Ammon's horn (tissue), 1 donor: ENCODE data around the gene ATRAID.
"Not testable (repeated sequence)": the region's sequence is repeated elsewhere in the genome, so short reads cannot be mapped to it uniquely, and the experiment has no call there.

Experiments
- DNase-seq: peaks from one replicate; pipeline ENCODE4 v3.0.0-alpha.2; 2016; ENCODE audit warnings: low spot score

The ATRAID gene

DNA sequence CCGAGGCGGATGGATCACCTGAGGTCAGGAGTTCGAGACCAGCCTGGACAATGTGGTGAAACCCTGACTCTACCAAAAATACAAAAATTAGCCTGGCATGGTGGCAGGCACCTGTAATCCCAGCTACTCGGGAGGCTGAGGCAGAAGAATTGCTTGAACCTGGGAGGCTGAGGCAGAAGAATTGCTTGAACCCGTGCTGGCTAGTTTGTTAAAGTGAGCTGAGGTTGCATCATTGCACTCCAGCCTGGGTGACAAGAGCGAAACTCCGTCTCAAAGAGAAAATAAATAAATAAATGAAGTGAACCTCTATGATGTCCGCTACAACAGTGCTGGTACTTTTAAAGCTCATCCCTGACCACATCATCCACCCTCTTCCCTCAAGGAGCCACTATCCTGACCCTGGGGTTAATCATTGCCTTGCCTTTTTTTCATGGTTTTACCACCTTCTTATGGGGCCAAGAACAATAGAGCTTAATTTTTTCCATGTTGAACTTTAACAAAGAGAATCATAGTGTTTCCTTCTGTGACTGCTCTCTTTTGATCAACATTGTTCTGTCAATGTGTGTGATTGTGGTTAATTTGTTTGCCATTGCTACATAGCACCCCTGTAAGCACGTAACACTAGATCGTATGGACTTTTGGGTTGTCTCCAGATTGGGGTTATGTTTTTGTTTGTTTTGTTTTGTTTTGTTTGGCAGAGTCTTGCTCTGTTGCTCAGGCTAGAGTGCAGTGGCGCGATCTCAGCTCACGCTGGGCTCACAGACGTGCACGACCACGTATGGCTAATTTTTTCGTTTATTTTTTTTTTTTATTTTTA lies 17.1 kb upstream of the ATRAID start:
- DNase-seq = no peak

DNA sequence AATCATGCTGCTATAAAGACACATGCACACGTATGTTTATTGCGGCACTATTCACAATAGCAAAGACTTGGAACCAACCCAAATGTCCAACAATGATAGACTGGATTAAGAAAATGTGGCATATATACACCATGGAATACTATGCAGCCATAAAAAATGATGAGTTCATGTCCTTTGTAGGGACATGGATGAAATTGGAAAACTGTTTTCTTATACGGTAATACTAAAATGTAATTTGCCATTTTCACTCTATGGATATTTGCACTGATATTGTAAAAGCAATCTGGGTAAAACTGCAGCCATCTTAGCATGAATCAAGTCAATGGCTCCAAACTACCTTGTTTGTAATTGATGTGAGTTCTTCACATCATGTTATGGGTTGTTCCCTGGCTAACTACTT lies 16.0 kb upstream of the ATRAID start:
- DNase-seq = not testable (repeated sequence)

DNA sequence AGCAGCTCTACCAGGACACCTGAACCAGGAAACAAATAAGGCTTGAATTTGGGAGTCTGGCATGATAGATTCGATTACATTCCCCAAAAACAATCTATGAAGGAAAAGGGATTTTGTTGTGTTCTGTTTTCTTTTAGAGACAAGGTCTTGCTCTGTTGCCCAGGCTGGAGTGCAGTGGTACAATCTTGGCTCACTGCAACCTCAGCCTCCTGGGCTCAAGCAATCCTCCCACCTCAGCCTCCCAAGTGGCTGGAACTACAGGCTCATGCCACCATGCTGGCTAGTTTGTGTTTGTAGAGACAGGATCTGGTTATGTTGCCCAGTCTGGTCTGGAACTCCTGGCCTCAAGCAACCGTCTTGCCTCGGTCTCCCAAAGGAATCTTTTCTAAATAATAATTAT lies 13.8 kb upstream of the ATRAID start:
- not testable (repeated sequence) for DNase-seq

DNA sequence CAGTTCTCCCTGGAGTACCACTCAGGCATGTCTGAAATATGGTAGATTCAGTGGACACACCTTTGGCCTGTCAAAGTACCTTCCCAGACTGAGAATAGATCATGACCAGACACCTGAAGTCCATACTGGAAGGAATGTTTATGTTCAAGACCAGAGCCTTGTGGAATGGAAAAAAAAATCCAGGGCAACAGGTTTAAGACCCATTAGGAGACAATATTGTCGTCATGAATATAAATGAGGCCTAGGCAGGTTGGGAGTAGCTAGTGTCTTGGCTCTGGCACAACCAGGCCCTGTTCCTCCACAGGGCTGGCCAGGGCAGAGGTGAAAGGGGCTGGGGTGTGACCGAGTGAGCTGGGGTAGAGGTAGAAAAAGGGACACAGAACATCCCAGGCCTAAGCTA lies 13.2 kb upstream of the ATRAID start:
- DNase-seq = no peak

DNA sequence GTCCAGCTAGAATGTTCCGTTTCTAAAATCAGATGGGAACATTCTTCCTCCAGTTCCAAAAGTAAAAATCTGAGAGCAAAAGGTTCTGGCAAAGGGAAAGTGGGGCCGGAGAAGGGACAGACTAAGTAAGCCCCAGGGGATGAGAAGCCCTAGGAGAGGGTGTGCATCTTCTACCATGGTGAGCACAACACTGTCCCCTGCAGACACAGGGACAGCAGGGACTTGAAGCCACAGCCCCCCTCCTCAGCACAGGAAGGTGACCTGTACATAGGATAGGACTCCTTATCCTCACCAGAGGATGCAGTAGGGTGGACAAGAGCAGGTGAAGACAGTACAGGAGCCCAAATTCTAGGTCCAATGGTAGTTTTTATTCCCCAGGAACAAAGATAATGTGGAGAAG lies 12.6 kb upstream of the ATRAID start:
- DNase-seq = no peak

DNA sequence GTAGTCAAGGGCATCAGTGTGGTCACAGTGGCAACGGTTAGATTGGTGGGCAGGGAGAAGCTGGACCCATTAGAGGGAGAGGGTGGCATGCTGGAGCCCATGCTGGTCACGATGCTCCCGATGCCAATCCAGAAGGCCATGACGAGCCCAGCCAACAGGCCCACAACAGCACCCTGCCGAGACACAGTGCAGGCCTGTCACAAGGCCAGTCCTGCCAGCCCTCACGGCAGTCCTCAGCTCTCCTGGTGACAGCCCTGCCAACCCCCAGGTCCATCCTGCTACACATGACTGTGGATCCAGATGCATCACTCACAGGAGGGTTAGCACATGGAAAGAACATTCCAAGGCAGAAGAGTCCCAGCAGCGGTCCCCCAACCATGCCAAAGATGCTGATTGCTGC lies 10.2 kb upstream of the ATRAID start:
- DNase-seq = no peak

DNA sequence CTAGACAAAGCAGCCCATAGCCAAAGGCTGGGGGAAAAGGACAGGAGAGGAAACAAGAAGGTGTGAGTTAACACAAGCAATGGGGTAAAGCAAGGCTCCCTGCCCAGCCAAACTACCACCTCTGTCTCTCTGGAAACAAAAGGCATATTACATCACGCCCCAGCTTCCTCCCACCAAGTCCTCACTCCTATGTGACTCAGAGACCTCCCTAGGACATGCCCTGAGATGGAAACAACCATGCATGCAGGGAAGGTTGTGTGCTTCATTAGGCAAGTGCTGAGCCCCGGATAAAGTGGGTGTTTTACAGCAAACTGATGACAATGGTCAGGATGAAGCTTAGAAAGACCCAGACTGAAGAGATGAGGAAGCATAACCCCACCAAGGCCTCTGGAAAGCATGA lies 9.0 kb upstream of the ATRAID start:
- peak; percentile 13 for DNase-seq

DNA sequence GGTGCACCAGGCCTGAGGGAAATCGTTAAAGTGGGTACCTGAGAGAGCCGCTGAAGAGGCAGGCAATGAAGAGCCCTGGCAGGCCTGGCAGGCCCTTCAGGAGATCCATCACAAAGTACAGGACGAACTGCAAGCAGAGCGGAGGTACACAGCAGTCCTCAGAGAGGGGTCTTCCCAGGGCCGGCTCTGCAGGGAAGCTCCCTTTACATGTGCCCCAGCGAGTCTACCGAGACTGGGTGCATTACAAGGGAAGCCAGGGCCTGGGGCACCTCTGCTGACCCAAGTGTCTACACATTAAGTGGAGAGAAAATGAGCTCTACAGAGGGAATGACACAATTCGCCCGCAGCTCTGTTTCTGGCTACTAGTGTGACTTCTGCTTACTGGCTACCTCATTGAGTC lies 8.1 kb upstream of the ATRAID start:
- no peak for DNase-seq

DNA sequence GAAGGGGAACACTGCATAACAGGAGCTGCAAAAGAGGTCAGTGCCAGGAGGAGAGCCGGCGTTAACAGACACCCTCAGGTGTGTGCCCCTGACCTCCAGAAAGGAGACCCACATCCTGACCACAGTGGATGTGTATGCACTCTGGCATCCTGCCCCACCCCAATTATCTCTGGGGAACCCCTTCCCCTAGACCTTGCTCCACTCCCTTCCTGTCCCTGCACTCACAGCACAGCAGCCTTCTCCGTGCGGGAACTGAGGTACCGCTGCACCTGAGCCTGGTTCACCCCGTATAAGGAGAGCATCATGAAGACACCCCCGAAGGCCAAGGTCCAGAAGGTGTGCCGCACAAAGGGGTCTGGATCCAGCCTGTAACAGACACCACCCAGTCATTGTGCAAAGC lies 7.3 kb upstream of the ATRAID start:
- no peak for DNase-seq

DNA sequence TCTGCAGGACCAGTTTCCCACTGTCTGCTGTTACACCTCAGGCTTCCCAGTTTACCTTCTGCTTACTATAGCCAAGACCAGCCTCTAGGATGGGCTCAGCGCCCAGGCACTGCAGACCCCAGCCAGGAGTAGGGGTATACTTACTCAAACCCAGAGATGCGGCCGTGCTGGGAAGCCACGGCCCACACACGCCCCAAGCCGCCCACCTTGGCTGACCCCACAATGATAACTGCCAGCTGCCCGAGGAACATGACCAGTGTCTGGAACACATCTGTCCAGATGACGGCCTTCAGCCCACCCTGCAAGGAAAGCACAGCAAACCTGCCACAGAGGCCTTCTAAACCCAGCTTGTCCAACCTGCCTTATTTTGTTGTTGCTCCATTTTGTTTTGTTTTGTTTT lies 6.6 kb upstream of the ATRAID start:
- DNase-seq = no peak

DNA sequence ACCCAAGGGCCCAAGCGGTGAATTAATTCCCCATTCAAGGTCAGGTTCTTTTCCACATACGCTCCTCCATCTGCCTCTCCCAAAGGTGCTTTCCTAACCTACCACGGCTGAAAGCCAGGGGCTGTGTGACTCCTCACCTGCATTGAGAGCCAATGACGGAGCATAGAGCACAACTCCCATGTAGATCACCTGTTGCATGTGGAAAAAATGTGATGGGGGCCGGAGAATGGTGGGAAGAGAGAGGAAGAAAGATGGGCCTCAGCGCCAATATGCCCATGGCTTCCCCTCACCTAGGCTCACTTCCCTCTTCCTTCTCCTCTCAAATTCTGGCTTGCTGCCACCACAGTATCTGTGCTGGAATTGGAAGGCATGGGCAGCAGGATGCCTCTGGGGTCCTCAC lies 5.5 kb upstream of the ATRAID start:
- DNase-seq = no peak

DNA sequence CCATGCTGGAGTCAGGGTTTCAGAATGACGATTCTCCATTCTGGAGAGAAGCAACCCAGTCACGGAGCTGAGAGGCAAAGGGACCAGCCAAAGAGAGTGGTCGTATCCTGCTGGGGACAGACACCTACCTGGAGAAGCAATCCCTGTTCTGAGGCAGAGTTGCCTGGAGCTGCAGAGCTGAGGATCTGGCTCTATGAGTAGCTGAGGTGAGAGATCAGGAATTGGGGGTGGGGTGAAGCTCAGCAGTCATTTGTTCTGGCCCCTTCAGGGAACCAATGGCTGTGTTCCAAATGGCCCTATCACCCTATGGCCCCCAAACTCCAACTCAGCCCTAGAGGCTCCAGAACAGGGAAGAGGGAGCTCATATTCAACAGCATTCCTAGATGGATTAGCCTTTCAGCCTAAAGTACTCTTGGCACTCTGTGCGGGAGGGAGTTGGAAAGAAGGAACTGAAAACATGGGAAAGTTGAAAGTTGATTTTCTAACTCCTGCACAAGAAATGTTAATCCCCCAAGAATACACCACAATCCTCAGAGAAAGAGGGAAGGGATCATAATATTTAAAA lies 3.3 kb upstream of the ATRAID start:
- DNase-seq = no peak

DNA sequence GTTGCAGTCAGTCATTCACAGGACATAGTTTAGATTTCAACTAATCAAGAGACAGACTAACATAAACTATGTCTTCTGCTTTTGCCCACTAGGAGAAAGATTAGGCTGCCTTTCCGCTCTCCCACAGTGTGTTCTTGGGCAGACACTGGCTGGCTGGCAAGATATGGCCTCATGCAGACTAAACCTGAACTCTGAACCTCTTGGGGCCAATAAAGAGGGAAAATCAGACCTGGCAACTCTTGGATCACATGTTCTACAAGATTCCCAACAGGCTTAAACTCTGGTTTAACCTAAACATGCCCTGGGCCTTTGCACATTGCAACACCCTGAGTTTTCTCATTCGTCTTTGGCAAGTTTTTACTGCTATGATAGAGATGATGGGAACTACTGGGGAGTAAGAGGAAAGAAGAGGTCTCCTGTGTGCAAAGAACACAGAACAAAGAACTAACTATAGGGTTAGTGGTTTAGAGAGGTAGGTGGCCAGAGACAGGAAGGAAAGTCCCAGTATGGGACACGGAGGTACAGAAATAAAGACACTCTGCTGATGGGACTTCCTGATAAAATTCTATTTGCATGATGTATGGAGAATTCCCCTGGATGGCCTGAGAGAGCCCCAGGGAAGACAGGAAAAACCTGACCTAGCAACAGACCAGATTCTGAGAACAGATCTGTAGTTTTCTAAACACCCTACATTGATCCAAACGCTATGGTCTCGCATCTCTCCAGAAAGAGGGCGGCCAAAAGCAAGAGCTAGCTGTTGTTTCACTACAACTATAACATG lies 2.0 kb upstream of the ATRAID start:
- no peak for DNase-seq

DNA sequence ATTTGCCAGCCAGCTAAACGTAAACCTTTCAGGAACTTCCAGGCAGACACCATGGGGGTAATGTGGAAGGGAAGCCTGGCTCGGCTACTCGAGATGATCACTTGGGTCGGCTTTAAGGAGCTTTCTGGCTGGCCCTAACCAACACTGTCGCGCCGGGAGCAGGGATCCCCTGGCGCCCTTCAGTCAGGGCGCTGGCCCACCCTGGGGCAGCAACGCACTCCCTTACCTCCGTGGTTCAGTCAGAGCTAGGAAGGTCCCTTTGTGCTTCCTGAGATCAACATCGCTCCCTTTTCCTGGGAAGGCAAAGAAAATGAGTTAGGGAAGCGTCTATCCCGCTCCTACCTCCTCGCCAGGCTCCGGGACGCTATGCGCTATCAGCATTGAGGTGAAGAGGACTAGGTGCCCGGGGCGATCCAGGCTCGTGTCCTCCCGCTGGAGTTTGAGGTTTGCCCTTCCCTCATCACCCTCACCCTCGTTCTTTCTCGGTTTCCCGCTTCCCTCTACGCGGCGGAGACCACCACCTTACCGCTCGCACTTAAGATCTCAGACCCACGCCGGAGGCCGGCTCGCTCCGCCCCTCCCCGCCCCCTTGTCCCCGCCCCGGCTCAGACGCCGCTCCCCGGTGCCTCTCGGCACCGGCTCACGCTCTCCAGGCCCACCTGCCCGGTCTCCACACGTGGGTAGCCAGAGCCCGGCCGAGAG lies 449 bp upstream of the ATRAID start:
- DNase-seq = no peak

DNA sequence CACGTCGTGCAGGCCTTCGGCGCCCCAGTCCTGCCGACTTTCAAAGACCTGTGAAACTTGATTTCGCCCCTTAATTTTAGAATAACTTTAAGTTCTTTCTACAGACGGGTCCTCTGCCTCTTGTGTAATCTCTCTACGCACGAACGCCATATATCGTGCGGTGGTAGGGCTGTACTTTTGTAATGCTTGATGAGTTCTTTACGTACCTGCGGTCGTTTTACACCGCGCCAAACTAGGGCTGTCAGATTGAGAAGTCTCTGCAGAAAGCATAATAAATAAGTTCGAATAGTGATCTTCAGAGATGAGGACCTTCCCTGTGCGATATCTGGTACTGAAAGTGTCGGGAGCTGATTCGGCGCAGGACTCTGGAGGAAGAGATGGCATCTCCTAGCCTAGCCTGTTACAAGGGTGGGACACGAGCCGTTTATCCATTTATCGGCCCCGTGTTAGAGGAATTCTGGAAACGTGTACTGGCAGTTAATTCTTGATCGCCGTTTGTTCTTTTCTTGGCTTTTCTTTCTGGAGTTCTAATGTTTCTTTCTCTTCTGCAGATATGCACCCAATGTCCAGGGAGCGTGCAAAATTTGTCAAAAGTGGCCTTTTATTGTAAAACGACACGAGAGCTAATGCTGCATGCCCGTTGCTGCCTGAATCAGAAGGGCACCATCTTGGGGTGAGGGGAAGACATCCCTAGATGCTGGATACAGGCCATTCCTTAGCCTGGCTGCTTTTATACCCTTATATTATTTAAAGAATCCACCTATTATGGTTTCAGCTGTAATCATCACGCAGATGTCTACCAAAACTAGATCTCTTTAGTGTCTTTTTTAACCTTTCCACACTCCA lies 1.0 kb downstream of the ATRAID start:
- no peak for DNase-seq

DNA sequence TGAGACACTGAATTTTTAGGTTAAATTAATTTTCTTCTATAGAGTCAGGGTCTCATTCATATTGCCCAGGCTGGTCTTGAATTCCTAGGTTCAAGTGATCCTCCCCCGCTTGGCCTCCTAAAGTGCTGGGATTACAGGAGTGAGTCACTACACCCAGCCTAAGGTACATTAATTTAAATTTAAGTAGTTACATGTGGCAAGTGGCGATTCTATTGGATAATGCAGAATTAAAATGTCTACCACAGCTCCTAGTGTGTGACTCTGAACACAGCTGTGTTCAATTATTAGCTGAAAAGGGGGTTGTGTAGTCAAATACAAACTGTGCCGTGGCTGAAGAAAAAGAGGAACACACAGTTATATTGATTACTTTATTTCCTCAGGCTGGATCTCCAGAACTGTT lies 3.1 kb downstream of the ATRAID start:
- DNase-seq = no peak

DNA sequence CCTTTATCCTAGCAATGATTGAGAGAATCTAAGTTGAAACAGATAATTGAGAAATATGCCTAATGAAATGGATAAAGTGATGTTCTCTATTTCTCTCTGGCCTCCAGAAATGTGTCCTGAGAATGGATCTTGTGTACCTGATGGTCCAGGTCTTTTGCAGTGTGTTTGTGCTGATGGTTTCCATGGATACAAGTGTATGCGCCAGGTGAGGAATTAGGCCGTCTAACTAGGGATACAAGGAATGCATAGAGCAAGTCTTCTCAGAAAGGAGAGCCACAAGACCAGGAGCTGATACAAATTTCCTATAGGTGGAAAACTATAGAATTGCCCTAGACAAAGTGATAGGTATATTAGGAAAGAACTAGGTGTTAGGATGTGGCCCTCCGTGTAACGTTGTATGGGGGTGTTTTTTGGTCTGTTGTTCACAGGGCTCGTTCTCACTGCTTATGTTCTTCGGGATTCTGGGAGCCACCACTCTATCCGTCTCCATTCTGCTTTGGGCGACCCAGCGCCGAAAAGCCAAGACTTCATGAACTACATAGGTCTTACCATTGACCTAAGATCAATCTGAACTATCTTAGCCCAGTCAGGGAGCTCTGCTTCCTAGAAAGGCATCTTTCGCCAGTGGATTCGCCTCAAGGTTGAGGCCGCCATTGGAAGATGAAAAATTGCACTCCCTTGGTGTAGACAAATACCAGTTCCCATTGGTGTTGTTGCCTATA lies 4.7 kb downstream of the ATRAID start:
- no peak for DNase-seq

DNA sequence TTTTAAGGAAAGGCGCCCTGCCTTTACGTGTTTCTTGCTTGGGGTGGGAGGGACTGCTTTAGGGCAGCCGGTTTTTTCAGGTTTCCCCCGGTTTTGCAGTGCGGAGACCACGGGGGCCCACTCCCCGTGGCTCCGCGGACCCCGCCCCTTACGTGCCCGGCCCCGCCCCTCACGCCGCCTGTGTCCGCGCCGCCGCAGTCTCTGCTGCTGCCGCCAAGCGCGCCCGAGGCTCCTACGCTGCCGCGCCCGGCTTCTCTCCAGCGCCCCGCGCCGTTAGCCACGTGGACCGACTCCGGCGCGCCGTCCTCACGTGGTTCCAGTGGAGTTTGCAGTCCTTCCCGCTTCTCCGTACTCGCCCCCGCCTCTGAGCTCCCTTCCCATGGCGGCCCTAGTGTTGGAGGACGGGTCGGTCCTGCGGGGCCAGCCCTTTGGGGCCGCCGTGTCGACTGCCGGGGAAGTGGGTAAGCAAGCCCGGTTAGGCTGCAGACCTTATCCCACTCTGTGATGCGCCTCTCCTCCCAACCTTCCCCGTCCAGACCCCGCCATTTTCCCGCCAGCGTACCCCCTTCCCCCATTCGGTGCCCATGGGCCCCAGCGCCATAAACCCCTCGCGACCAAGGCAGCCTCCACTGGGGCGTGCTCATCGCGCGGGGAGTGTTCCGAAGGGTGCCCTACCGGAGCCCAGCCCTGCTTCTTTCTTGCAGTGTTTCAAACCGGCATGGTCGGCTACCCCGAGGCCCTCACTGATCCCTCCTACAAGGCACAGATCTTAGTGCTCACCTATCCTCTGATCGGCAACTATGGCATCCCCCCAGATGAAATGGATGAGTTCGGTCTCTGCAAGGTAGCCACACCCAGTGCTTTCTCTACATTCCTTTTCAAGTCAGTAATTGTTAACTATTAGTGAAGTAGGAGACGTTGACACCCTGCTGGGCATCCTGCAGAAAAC lies 5.6 kb downstream of the ATRAID start, which contains the start of gene CAD:
CAD (plus strand) TSS at position 197 of the 949 bp plus-strand sequence; CDS start at position 380, 183 bp downstream.
- peak; percentile 93 for DNase-seq

DNA sequence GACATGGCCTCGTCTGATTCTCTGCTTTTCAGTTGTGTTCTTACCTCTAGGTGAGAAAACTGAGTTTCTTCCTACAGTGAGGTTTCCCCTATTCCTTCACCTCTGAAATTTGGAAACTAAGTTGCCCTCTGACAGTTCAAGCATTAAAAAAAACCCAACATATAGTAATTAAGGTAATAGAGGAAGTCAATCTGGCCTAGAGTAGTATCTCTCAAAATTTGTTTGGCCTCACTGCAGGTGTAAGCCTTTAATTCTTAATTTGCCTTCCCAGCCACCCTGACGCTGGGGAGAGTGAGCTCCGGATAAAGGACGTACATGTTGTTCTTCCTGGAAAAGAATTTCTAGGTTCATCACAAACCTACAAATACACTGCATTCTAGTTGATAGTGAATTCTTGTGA lies 6.8 kb downstream of the ATRAID start:
- DNase-seq = no peak

DNA sequence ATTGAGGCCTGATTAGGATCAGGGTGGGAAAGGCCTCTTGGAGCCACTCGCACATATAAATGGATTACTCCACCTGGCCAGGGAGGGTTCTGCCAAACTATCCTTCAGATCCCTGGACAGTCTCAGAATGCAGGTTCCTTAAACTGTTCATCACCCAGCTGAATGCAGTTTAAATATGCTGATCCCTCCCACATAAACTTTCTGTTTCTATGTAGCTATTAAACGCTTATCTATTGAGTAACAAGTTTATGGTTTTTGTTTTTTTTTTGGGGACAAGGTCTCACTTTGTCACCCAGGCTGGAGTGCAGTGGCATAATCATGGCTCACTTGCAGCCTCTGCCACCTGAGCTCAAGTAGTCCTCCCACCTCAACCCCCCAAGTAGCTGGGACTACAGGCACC lies 7.2 kb downstream of the ATRAID start:
- no peak for DNase-seq
